Epidermal melanocyte (primary cell): ENCODE results near the gene BPIFB4.
"Not testable (repeated sequence)": the region's sequence is repeated elsewhere in the genome, so short reads cannot be mapped to it uniquely, and the experiment has no call there.

ENCODE experiments used
- DNase-seq: peaks from one replicate; pipeline ENCODE4 v3.0.0; 2011; ENCODE audit warnings: low spot score; ENCODE audit not compliant: insufficient read length

BPIFB4 gene

GRCh38 chr20:33079259-33079658 is at the start of gene BPIFB4:
Gene BPIFB4, plus strand, starts transcription at chr20:33079643. Its CDS starts 1,884 bp downstream, at chr20:33081527.
- no peak for DNase-seq

- DNase-seq: no peak
These were observed 49.4 kb upstream of the BPIFB4 start for GRCh38 chr20:33030076-33030475.

GRCh38 chr20:33030569-33030968 is 48.9 kb upstream of the BPIFB4 start:
- no peak for DNase-seq

- DNase-seq: no peak
These were observed 47.9 kb upstream of the BPIFB4 start, which contains the start of gene BPIFB6 for GRCh38 chr20:33031531-33031930. Gene BPIFB6, plus strand, starts transcription at chr20:33031648. Its CDS starts 0 bp downstream, at chr20:33031648.

- DNase-seq: no peak
These were observed 46.9 kb upstream of the BPIFB4 start for GRCh38 chr20:33032555-33032954.

- no peak for DNase-seq
These were observed 46.1 kb upstream of the BPIFB4 start for GRCh38 chr20:33033381-33033780.

GRCh38 chr20:33034115-33034514 is 45.3 kb upstream of the BPIFB4 start:
- no peak for DNase-seq

GRCh38 chr20:33034901-33035492 is 44.4 kb upstream of the BPIFB4 start:
- DNase-seq: no peak

- DNase-seq: no peak
These were observed 42.0 kb upstream of the BPIFB4 start for GRCh38 chr20:33037456-33037855.

- no peak for DNase-seq
These were observed 41.2 kb upstream of the BPIFB4 start for GRCh38 chr20:33038243-33038642.

GRCh38 chr20:33042430-33042829 is 37.0 kb upstream of the BPIFB4 start:
- DNase-seq: no peak

- DNase-seq: no peak
These were observed 36.3 kb upstream of the BPIFB4 start for GRCh38 chr20:33042983-33043730.

- no peak for DNase-seq
These were observed 35.7 kb upstream of the BPIFB4 start for GRCh38 chr20:33043731-33044181.

- DNase-seq: not testable (repeated sequence)
These were observed 34.2 kb upstream of the BPIFB4 start for GRCh38 chr20:33045129-33045721.

- no peak for DNase-seq
These were observed 33.0 kb upstream of the BPIFB4 start for GRCh38 chr20:33046412-33046811.

- no peak for DNase-seq
These were observed 28.1 kb upstream of the BPIFB4 start for GRCh38 chr20:33051333-33051732.

- no peak for DNase-seq
These were observed 25.9 kb upstream of the BPIFB4 start, which contains the start of gene BPIFB3 for GRCh38 chr20:33053291-33054106. Gene BPIFB3, plus strand, starts transcription at chr20:33053903. Its CDS starts 1,533 bp downstream, at chr20:33055436.

- DNase-seq: no peak
These were observed 25.1 kb upstream of the BPIFB4 start for GRCh38 chr20:33054381-33054780.

- no peak for DNase-seq
These were observed 24.7 kb upstream of the BPIFB4 start for GRCh38 chr20:33054791-33055190.

GRCh38 chr20:33059136-33059535 is 20.3 kb upstream of the BPIFB4 start:
- no peak for DNase-seq

GRCh38 chr20:33059741-33060390 is 19.6 kb upstream of the BPIFB4 start:
- no peak for DNase-seq
